Stimulated activated CD8-positive, alpha-beta memory T cell treated with anti-CD3 and anti-CD28 coated beads, Interleukin-4, amount 100 ng/mL, for 48 hours (primary cell): ENCODE data around the gene CTTNBP2NL.
"Not testable (repeated sequence)": the region's sequence is repeated elsewhere in the genome, so short reads cannot be mapped to it uniquely, and the experiment has no call there.

Experiments
- DNase-seq: peaks from one replicate; pipeline ENCODE4 v3.0.0-alpha.2; 2020

Gene CTTNBP2NL

GRCh38 chr1:112429749-112430148, 33.7 kb downstream of the CTTNBP2NL start:
- no peak for DNase-seq

DNA sequence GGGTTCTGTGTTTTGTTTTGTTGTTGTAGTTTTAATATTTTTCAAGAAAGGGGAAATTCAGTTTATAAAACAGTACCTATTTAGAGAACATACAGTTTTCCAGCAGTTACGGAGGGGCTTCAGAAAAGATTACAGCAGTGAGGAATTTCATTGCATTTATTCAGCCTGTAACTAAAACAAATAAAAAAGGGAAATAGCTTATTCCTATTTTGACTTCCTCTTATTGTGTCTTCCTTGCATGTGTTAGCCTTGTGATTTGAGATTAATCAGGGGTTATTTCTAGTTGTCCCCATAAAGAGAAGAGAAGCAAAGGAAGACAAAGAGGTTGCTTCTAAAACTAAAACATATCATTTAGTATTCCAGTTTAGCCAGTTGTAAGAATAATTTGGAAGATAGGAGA, 35.0 kb downstream of the CTTNBP2NL start:
- no peak for DNase-seq

- no peak for DNase-seq
Measured at GRCh38 chr1:112435448-112435847, 39.4 kb downstream of the CTTNBP2NL start.

GRCh38 chr1:112436384-112437156, 40.6 kb downstream of the CTTNBP2NL start:
- DNase-seq: no peak

GRCh38 chr1:112438156-112438555, 42.1 kb downstream of the CTTNBP2NL start:
- not testable (repeated sequence) for DNase-seq

- no peak for DNase-seq
Measured at GRCh38 chr1:112439592-112439991, 43.6 kb downstream of the CTTNBP2NL start.

GRCh38 chr1:112440574-112440973, 44.6 kb downstream of the CTTNBP2NL start:
- DNase-seq: no peak

- no peak for DNase-seq
Measured at GRCh38 chr1:112444269-112444668, 48.3 kb downstream of the CTTNBP2NL start.

DNA sequence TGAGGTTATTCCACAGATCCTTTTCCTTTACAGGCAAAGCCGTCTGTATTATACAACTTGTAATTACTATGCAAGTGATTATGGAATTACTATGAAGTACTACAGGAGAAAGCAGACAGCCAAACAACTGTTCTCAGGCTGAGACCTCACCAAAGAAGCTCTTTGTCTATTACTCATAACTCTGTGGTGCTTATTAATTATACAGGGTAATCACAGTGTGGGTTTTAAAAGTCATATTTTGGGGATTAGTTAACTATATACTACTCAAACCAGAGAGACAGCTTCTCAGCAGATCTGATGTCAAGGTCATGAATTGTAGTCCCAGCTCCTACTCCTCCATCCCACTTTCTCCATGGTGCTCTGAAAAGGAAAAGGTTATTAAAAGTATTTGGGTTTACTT, 49.6 kb downstream of the CTTNBP2NL start:
- DNase-seq: no peak

GRCh38 chr1:112446411-112446810, 50.4 kb downstream of the CTTNBP2NL start:
- DNase-seq: no peak

DNA sequence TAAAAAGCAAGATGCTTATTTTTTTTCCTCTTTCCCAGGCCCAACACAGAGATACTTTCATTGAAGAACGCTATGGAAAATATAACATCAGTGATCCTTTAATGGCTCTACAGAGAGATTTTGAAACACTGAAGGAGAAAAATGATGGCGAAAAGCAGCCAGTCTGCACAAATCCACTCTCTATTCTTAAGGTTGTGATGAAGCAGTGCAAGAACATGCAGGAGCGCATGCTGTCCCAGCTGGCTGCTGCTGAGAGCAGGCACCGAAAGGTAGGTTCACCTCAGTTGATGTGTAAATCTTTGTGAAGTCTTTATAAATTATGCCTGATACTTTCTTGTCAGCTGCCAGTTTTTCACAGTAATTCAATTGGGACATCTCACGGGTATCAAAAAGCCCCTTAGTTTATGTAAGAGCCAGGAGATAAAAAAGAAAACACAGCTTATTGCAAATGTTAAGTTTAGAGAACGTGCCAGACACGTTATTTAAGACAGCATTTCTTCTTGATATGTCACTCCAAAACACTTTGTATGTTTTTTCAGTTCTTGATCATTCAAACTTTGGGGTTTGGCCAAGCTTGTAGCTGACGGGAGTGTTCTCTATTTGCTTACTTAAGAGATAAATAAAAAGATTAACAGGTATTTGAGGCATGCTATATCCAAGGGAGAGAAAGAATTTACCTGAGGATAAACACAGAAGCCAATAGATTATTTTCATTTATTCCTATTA, 53.1 kb downstream of the CTTNBP2NL start:
- DNase-seq: no peak

DNA sequence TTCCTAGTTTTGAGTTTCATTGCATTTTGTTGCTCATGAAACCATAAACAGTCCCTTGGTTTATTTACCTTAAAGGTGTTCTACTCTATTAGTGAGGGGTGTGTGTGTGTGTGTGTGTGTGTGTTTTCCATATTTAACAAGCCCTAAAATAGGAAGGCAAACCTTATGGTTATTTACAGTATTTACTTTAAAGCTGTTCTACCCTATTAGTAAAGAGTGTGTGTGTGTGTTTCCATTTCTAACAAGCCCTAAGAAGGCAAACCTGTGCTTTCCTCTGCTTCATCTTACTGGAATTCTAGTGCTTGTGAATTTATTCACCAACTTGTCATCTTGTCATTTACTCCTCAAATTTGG, 53.6 kb downstream of the CTTNBP2NL start:
- DNase-seq: no peak

- no peak for DNase-seq
Measured at GRCh38 chr1:112450773-112451172, 54.8 kb downstream of the CTTNBP2NL start.

GRCh38 chr1:112451301-112451700, 55.3 kb downstream of the CTTNBP2NL start:
- DNase-seq: not testable (repeated sequence)

DNA sequence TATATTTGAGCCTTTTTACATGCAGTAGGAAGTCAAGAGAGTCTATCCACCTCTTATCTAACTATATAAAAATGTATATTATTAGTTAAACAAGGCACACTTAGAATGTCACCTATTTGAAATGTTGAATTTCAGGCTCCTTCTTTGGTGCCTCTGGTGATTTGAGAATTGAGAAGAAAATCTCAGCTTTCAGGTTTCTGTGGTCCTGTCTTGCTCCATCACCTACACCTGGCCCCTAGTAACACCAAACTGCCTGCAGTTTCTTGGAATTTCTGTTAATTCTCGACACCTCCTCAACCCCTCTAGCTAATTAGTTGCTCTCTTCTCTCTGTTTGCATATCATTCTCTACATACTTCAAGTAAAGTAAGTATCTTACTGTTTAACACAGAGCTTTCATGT, 57.9 kb downstream of the CTTNBP2NL start:
- no peak for DNase-seq

DNA sequence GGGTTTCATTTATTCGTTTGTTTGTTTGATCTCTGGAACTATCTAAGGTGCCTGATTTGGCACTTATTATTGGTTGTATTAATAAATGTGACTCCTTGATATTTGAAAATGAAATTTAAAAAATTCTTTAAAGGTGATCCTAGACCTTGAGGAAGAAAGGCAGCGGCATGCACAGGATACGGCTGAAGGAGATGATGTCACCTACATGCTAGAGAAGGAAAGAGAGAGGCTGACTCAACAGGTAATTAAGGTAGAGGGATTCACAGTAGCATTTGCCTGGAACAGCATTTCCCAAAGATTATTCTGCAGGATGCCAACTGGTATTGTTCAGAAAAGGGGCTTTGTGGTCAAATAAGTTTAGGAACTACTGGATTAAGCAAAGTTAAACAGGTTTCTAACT, 58.3 kb downstream of the CTTNBP2NL start:
- no peak for DNase-seq

DNA sequence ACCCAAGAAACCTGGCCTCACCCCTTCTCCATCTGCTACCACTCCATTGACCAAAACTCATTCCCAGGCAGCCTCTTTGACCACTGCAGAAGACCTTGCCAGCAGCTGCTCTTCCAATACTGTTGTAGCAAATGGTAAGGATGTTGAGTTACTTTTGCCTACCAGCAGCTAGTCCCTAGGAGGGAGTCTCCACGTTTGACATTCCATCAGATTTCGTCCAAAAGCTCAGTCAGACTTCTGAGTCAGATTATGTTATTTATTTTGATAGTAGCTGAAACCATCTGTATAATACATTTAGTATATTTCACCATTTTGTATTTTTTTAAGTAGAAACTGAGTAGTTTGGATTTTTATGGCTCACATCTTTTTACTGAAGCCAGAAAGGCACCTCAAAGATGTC, 61.2 kb downstream of the CTTNBP2NL start:
- DNase-seq: no peak

- DNase-seq: no peak
Measured at GRCh38 chr1:112457955-112458354, 61.9 kb downstream of the CTTNBP2NL start.

DNA sequence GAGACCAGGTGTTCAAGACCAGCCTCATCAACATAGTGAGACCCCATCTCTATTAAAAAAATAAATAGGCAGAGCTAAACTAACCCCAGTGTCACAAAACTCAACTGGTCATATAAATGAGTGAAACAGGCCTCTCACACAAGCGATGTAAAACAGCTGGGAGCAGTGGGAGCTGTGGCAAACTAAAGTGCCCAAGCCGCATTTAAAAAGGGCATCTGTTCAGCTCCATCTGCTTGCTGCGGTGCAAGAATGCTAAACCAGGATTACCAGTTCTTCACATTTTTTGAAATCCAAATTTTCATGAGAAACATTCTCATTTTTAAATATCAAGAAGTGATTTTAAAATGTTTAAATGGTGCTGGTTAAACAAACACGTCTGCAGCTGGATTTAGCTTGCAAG, 62.7 kb downstream of the CTTNBP2NL start:
- no peak for DNase-seq

DNA sequence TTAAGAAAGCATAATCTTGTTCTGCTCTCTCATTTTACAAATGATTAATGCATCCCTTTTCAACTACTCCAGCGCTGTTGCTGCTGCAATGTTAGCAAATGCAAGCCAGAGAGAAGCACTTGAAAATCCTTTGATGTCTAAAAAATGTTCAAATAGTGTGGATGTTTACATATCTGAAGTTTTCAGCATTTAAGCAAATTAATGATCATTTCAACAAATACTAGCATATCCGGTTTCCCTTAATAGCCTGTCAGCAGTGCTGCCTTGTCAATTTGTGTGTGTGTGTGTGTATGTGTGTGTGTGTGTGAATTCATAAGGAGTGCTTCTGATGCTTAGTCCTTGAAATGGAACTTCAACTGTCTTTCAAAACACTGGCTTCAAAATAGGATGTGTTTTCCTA, 64.6 kb downstream of the CTTNBP2NL start:
- DNase-seq: no peak

DNA sequence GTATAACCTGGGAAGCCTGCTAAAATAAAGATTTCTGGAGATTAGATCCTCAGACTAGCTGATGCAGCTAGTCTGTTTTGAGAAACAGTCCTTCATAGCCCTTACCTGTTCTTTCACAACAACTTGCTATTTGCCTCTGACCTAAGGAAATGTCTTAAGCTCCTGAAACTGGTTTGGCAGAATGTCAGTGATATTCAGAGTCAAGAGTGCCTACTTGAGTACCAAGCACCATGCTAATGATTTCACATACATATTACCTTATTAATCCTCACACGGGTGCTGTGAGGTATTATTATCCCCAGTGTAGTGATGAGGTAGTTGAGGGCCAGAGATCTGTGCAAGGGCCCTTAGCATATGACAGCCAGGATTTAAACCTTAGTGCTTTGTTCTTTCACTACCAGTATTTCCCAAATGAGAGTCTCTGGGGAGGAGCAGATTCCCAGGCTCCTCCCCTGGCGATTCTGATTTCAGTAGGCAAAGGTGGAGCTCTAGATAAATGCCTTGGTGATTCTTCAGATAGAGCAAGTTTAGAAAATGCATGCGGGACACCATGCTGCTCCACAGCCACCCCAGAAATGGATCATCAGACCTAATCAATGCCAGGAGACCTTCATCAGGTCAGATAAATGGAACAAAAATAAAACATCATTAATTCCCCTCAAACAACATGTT, 65.3 kb downstream of the CTTNBP2NL start:
- no peak for DNase-seq

GRCh38 chr1:112462953-112463279, 66.9 kb downstream of the CTTNBP2NL start:
- DNase-seq: no peak

GRCh38 chr1:112464501-112464900, 68.5 kb downstream of the CTTNBP2NL start:
- DNase-seq: no peak

DNA sequence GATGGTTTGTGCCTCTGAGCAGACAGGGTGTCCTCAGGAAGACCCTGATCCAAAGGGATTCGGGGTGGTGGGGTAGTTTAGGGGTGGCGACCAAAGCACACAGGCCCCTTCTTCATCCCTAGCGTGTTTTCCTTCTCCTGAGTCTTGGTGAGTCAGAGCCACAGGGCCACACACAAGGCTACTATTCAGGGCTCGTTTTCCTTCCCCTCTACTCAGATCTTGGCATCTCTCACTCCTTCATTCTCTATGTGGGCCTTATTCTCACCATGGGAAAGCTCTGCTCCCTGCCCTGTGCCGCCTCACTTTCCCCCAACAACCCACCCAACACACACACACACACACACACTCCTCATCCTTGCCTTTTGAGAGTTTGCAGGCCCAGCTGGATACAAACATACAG, 69.1 kb downstream of the CTTNBP2NL start:
- DNase-seq: no peak
